ENCODE measurements around the gene ANKRD37. TPM values are rescaled to one million over a fixed set of nuclear protein-coding genes. Genes with fewer than 3 reads are reported as not detected.
A peak's percentile ranks its signal among the peaks of the same experiment; 100 is the strongest.

ANKRD37 gene
- total RNA-seq, 1 donor from 2014 or later: 4.6 TPM

DNA sequence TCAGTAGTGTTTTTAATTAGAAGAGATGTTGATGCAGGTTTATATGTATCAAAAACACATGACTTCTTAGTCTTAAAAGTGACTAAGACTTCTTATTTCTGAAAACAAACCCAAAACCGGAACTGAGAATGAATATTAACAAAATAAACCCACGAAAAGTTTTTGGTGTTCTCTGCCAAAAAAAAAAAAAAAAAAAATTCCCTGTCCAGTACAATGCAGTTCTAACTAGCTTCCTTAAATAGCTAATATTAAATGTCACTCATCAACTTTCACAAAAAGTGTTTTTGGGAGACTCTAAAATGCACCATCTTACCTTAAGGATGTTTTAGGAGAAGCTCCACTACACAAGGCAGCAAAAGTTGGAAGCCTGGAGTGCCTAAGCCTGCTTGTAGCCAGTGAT is 2.0 kb downstream of the ANKRD37 start:
- peaks cover 9% of the 10 kb centered on the region for H3K27me3 Mint-ChIP-seq (ENCODE audit: unreplicated experiment)
- H3K4me1 Mint-ChIP-seq (ENCODE audit: low read depth, unreplicated experiment): peaks cover 13% of the 10 kb centered on the region
- H3K27ac Mint-ChIP-seq (ENCODE audit: unreplicated experiment): no peak overlapping the region
- peaks cover 7% of the 10 kb centered on the region for H3K9me3 Mint-ChIP-seq (ENCODE audit: unreplicated experiment)
- no peaks in the 10 kb centered on the region for H3K36me3 Mint-ChIP-seq (ENCODE audit: unreplicated experiment)
- no peak for DNase-seq
- no peak overlapping the region for H3K4me3 Mint-ChIP-seq (ENCODE audit: unreplicated experiment)
- no peak for TF ChIP-seq CTCF (IDR thresholded peaks at IDR 0.05; ENCODE audit: partially characterized antibody, unreplicated experiment)

GRCh38 chr4:185399466-185399865 is 2.8 kb downstream of the ANKRD37 start:
- Mint-ChIP-seq H3K4me1 (ENCODE audit: low read depth, unreplicated experiment) (peaks cover 14% of the 10 kb centered on the region), H3K27ac (ENCODE audit: unreplicated experiment) (no peak overlapping the region), H3K36me3 (ENCODE audit: unreplicated experiment) (no peaks in the 10 kb centered on the region), H3K27me3 (ENCODE audit: unreplicated experiment) (peaks cover 7% of the 10 kb centered on the region), H3K4me3 (ENCODE audit: unreplicated experiment) (no peak overlapping the region), H3K9me3 (ENCODE audit: unreplicated experiment) (peaks cover 9% of the 10 kb centered on the region)
- no peak for TF ChIP-seq CTCF (IDR thresholded peaks at IDR 0.05; ENCODE audit: partially characterized antibody, unreplicated experiment)
- DNase-seq: no peak

GRCh38 chr4:185404031-185404430 is 7.4 kb downstream of the ANKRD37 start:
- DNase-seq: no peak
- Mint-ChIP-seq H3K36me3 (ENCODE audit: unreplicated experiment) (no peaks in the 10 kb centered on the region), H3K4me1 (ENCODE audit: low read depth, unreplicated experiment) (peaks cover 8% of the 10 kb centered on the region), H3K9me3 (ENCODE audit: unreplicated experiment) (peaks cover 2% of the 10 kb centered on the region), H3K27me3 (ENCODE audit: unreplicated experiment) (no peaks in the 10 kb centered on the region), H3K4me3 (ENCODE audit: unreplicated experiment) (peak overlapping the region; percentile 69), H3K27ac (ENCODE audit: unreplicated experiment) (peak overlapping the region; percentile 93)
- no peak for TF ChIP-seq CTCF (IDR thresholded peaks at IDR 0.05; ENCODE audit: partially characterized antibody, unreplicated experiment)

GRCh38 chr4:185405296-185405999 is 8.8 kb downstream of the ANKRD37 start:
- Mint-ChIP-seq H3K9me3 (ENCODE audit: unreplicated experiment) (peaks cover 2% of the 10 kb centered on the region), H3K4me1 (ENCODE audit: low read depth, unreplicated experiment) (peaks cover 8% of the 10 kb centered on the region), H3K27ac (ENCODE audit: unreplicated experiment) (peak overlapping the region; percentile 5), H3K4me3 (ENCODE audit: unreplicated experiment) (no peak overlapping the region), H3K27me3 (ENCODE audit: unreplicated experiment) (no peaks in the 10 kb centered on the region), H3K36me3 (ENCODE audit: unreplicated experiment) (peaks cover 4% of the 10 kb centered on the region)
- TF ChIP-seq CTCF (IDR thresholded peaks at IDR 0.05; ENCODE audit: partially characterized antibody, unreplicated experiment): no peak
- no peak for DNase-seq

- Mint-ChIP-seq H3K36me3 (ENCODE audit: unreplicated experiment) (peaks cover 4% of the 10 kb centered on the region), H3K4me1 (ENCODE audit: low read depth, unreplicated experiment) (peaks cover 4% of the 10 kb centered on the region), H3K27me3 (ENCODE audit: unreplicated experiment) (peaks cover 2% of the 10 kb centered on the region), H3K9me3 (ENCODE audit: unreplicated experiment) (peaks cover 2% of the 10 kb centered on the region), H3K4me3 (ENCODE audit: unreplicated experiment) (no peak overlapping the region), H3K27ac (ENCODE audit: unreplicated experiment) (no peak overlapping the region)
- no peak for TF ChIP-seq CTCF (IDR thresholded peaks at IDR 0.05; ENCODE audit: partially characterized antibody, unreplicated experiment)
- no peak for DNase-seq
These were observed 11.8 kb downstream of the ANKRD37 start for GRCh38 chr4:185408432-185408831.
